Lower lobe of right lung (tissue), 2 donors: Measurements from ENCODE around the gene DNAH1. TPM values are rescaled to one million over a fixed set of nuclear protein-coding genes. Genes with fewer than 3 reads are reported as not detected.

Experiments used
- ATAC-seq, 2 donors: fragments of 200-7000 bp; cut with Tn5 transposase; one replicate each; pipeline ENCODE4 v1.9.1; 2020 to 2022; ENCODE audit warnings: mild to moderate bottlenecking in 2 of 2, moderate library complexity in 2 of 2
- DNase-seq: peaks from one replicate; pipeline ENCODE4 v3.0.0-alpha.2; 2020
- H3K27ac ChIP-seq: fragments of 200-600 bp; one replicate; pipeline ENCODE4 v1.8.0; 2022
- H3K27me3 ChIP-seq: fragments of 200-600 bp; one replicate; pipeline ENCODE4 v1.8.0; 2022; ENCODE audit warnings: low read depth
- H3K36me3 ChIP-seq: fragments of 200-600 bp; one replicate; pipeline ENCODE4 v1.8.0; 2022; ENCODE audit warnings: mild to moderate bottlenecking
- H3K4me1 ChIP-seq: fragments of 200-600 bp; one replicate; pipeline ENCODE4 v1.8.0; 2022
- H3K4me3 ChIP-seq: fragments of 200-600 bp; one replicate; pipeline ENCODE4 v1.8.0; 2022; ENCODE audit warnings: mild to moderate bottlenecking
- H3K9me3 ChIP-seq: fragments of 200-600 bp; one replicate; pipeline ENCODE4 v1.8.0; 2022
- CTCF ChIP-seq: fragments of 200-600 bp; IDR thresholded peaks from one replicate; pipeline ENCODE4 v1.8.0; 2022; ENCODE audit warnings: antibody characterized with exemption, mild to moderate bottlenecking
- intact Hi-C: fragments of 100-400 bp; cut with DNase I; formaldehyde crosslinking; loops from one replicate; pipeline ENCODE4 v1.11.0; 2022
- total RNA-seq: library from RNA; stranded (reverse); fragmentation: NEBNext Ultra II Directional; extraction: Animal tissue kit (Norgen Biotek cat#: 25700); gene quantifications from one replicate; pipeline ENCODE4 v1.2.1, GENCODE V29; 2021
- donor health status: DM: no; HTN: yes; CAD: no; lungs with severe emphysema.

The DNAH1 gene
- total RNA-seq, 1 donor from 2014 or later, result 16.4 TPM

- Histone ChIP-seq H3K27me3 (no peaks in the 10 kb centered on the region), H3K4me1 (no peaks in the 10 kb centered on the region), H3K27ac (no peak overlapping the region), H3K36me3 (peaks cover 92% of the 10 kb centered on the region), H3K9me3 (no peaks in the 10 kb centered on the region), H3K4me3 (no peak overlapping the region)
- no peak for TF ChIP-seq CTCF
- intact Hi-C loops, result no loop called here
- ATAC-seq (no peak), DNase-seq (peak; percentile 18)
Observed at GRCh38 chr3:52357151-52358080, 41.3 kb downstream of the DNAH1 start.

- ATAC-seq (no peak), DNase-seq (no peak)
- no peaks in the 10 kb centered on the region for H3K4me1 ChIP-seq
- H3K4me3 ChIP-seq, result no peak overlapping the region
- TF ChIP-seq CTCF, result no peak
- H3K27ac ChIP-seq, result no peak overlapping the region
- H3K36me3 ChIP-seq, result peaks cover 92% of the 10 kb centered on the region
- intact Hi-C loops, result no loop called here
- no peaks in the 10 kb centered on the region for H3K9me3 ChIP-seq
- no peaks in the 10 kb centered on the region for H3K27me3 ChIP-seq
Observed at GRCh38 chr3:52358362-52358940, 42.3 kb downstream of the DNAH1 start.

- Histone ChIP-seq H3K27me3 (no peaks in the 10 kb centered on the region), H3K9me3 (no peaks in the 10 kb centered on the region), H3K27ac (no peak overlapping the region), H3K4me1 (no peaks in the 10 kb centered on the region), H3K4me3 (no peak overlapping the region), H3K36me3 (peaks cover 92% of the 10 kb centered on the region)
- intact Hi-C loops, result no loop called here
- no peak for TF ChIP-seq CTCF
- ATAC-seq (no peak), DNase-seq (no peak)
Observed at GRCh38 chr3:52359116-52359855, 43.2 kb downstream of the DNAH1 start.

GRCh38 chr3:52361011-52361410 lies 44.9 kb downstream of the DNAH1 start:
- H3K27me3 ChIP-seq, result no peaks in the 10 kb centered on the region
- no peak for TF ChIP-seq CTCF
- DNase-seq (no peak), ATAC-seq (no peak)
- H3K36me3 ChIP-seq, result peaks cover 92% of the 10 kb centered on the region
- no peaks in the 10 kb centered on the region for H3K4me1 ChIP-seq
- no peak overlapping the region for H3K27ac ChIP-seq
- no peaks in the 10 kb centered on the region for H3K9me3 ChIP-seq
- no peak overlapping the region for H3K4me3 ChIP-seq
- intact Hi-C loops, result no loop called here

- H3K4me1 ChIP-seq, result no peaks in the 10 kb centered on the region
- ATAC-seq (no peak), DNase-seq (no peak)
- H3K9me3 ChIP-seq, result no peaks in the 10 kb centered on the region
- no peaks in the 10 kb centered on the region for H3K27me3 ChIP-seq
- H3K27ac ChIP-seq, result no peak overlapping the region
- no peak overlapping the region for H3K4me3 ChIP-seq
- TF ChIP-seq CTCF, result no peak
- intact Hi-C loops, result no loop called here
- peaks cover 91% of the 10 kb centered on the region for H3K36me3 ChIP-seq
Observed at GRCh38 chr3:52361454-52361853, 45.3 kb downstream of the DNAH1 start.
